Suprapubic skin (tissue), 4 donors: ENCODE measurements around the gene ZMAT5.

Experiments used
- POLR2A ChIP-seq, 2 donors: fragments of 450-650 bp; IDR thresholded peaks; one replicate each; pipeline ENCODE4 v1.6.1; 2017; ENCODE audit warnings: antibody characterized with exemption in 2 of 2, mild to moderate bottlenecking in 2 of 2, moderate library complexity in 2 of 2
- POLR2AphosphoS5 ChIP-seq, 3 donors: sonication (generic); formaldehyde crosslinking; IDR thresholded peaks; one replicate each; pipeline ENCODE4 v1.6.1; 2017; ENCODE audit warnings: antibody characterized with exemption in 3 of 3
- TF ChIP-seq, protein P1 (sequence below), 2 donors: fragments of 200-600 bp in 1 of 2; fragments of 450-650 bp in 1 of 2; sonication (generic) in 1 of 2; IDR thresholded peaks; one replicate each; pipeline ENCODE4 v1.5.1; 2016 to 2019; ENCODE audit warnings: antibody characterized with exemption in 2 of 2, mild to moderate bottlenecking in 1 of 2, moderate library complexity in 1 of 2

DNA sequence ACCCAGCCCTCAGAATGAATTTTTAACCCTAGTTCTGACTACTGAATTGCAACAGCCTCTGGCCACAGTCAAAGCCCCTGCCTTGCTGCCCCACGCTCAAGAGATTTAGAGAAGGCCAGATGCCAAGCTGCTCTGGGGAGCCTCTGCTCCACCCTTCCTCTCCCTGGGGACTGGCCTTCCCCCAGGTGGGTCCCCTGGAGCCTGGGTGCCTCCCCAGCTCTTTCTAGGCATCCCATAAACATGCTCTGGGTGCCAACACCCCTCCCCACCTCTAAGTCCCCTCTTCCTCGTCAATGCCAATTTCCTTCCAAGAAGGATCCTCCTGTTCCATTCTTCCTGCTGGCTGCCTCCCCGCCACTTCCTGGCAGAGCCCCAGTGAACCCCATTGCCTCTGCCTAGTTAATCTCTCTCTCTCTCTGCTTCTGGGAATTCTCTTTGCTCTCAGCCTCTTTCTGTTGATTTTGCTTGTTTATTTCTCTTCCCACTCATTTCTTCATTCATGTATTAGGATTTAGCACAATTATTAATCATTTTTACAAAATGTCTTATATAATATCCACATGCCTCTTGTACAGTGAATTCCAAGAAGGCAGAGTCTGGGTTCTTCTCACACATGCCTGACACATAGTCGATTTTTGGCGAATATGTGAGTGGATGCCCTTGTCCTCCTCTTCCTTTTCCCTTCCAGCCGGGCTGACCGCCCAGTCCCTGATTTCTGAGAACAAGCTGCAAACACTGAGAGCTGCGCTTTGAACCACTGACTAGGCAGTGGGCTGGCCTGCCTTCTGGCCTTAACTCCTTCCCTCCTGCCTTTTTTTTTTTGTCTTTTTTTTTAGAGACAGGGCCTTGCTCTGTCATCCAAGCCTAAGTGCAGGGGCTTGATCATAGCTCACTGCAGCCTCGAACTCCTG lies 17.9 kb upstream of the ZMAT5 start:
- TF ChIP-seq, protein P1, sequence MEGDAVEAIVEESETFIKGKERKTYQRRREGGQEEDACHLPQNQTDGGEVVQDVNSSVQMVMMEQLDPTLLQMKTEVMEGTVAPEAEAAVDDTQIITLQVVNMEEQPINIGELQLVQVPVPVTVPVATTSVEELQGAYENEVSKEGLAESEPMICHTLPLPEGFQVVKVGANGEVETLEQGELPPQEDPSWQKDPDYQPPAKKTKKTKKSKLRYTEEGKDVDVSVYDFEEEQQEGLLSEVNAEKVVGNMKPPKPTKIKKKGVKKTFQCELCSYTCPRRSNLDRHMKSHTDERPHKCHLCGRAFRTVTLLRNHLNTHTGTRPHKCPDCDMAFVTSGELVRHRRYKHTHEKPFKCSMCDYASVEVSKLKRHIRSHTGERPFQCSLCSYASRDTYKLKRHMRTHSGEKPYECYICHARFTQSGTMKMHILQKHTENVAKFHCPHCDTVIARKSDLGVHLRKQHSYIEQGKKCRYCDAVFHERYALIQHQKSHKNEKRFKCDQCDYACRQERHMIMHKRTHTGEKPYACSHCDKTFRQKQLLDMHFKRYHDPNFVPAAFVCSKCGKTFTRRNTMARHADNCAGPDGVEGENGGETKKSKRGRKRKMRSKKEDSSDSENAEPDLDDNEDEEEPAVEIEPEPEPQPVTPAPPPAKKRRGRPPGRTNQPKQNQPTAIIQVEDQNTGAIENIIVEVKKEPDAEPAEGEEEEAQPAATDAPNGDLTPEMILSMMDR (IDR thresholded peaks at IDR 0.05), result no peak
- no peak for TF ChIP-seq POLR2A (IDR thresholded peaks at IDR 0.05)
- TF ChIP-seq POLR2AphosphoS5 (IDR thresholded peaks at IDR 0.05), result no peak
